ENCODE measurements around the gene PCTP. TPM values are rescaled to one million over a fixed set of nuclear protein-coding genes. Genes with fewer than 3 reads are reported as not detected.

Gene PCTP
- total and polyA plus RNA-seq, 9 of the 15 experiments (the other 6 are each of a cell fraction or from before 2014, with no cell fraction given), result 10.9 to 62.3 (median 41.2) TPM

GRCh38 chr17:55749985-55750384, 866 bp upstream of the PCTP start:
- peak overlapping the region in 1 of 2 experiments; percentile 42; a peak in 1 of 4 replicates for H3K9ac ChIP-seq (ENCODE audit: insufficient read depth in 1 of 2, low read depth in 2 of 2, low read length in 2 of 2)
- no peak for DNase-seq (ENCODE audit: extremely low read depth in 1 of 4, low spot score in 3 of 4)
- H3K9me1 ChIP-seq (ENCODE audit: control insufficient read depth, insufficient read depth, low read length), result no peaks in the 10 kb centered on the region
- peaks cover 17% of the 10 kb centered on the region; the same call in 2 of the 3 replicates for H3K36me3 ChIP-seq (ENCODE audit: control insufficient read depth, insufficient read depth, low read length)
- H3K79me2 ChIP-seq (ENCODE audit: control insufficient read depth, insufficient read depth, low read length), result peaks cover 37% of the 10 kb centered on the region
- no peaks in the 10 kb centered on the region for H3K27me3 ChIP-seq (ENCODE audit: control insufficient read depth in 2 of 2, insufficient read depth in 2 of 2, low read length in 2 of 2)
- no peaks in the 10 kb centered on the region for H3K9me3 ChIP-seq (replicated peaks; ENCODE audit: control insufficient read depth, insufficient read depth, low read depth, low read length)
- FAIRE-seq, result peak; percentile 70
- TF ChIP-seq RBM25 (IDR thresholded peaks at IDR 0.05; ENCODE audit: low read depth, low read length, severe bottlenecking), result peak; percentile 59
- TF ChIP-seq KDM1A (IDR thresholded peaks at IDR 0.05), result peak in 1 of 2 experiments; percentile 50; a peak in 2 of 4 replicates
- no peak for TF ChIP-seq GATAD2A (IDR thresholded peaks at IDR 0.05)
- intact Hi-C loops (cut with micrococcal nuclease), result no loop called here
- in situ Hi-C loops (cut with MboI), result no loop called here
- H3K4me3 ChIP-seq, result no peak overlapping the region
- no peak for ATAC-seq
- CTCF ChIA-PET (ENCODE audit: low intra/inter-chr PET ratio), result no interaction called here
- H2AFZ ChIP-seq (ENCODE audit: low read depth, low read length), result peak overlapping the region; percentile 87
- 0 out of 3 replicates have a peak overlapping the region, but pooled peaks have one; percentile 5 for H3K27ac ChIP-seq (ENCODE audit: extremely low read depth, low read depth, low read length)
- POLR2A ChIA-PET, result interaction anchor here (0.8 kb wide), 1 partner anchor 12 kb away, joined by 4 read pairs; no protein-coding TSS in a partner anchor
- H4K20me1 ChIP-seq (replicated peaks; ENCODE audit: control insufficient read depth, insufficient read depth, low read length), result no peaks in the 10 kb centered on the region
- peaks cover 5 to 22% of the 10 kb centered on the region in 2 experiments; a peak in 4 of 5 replicates for H3K4me1 ChIP-seq (replicated peaks in 1 of 2; ENCODE audit: control insufficient read depth in 2 of 2, insufficient read depth in 2 of 2, low read length in 2 of 2)
- H3K4me2 ChIP-seq (ENCODE audit: insufficient read depth, low read length), result no peak overlapping the region; the same call in 1 of the 2 replicates
- no TSS peak for BruUV-seq (replicated peaks)
- 11% methylated on average over 4 of the region's 4 CpGs for WGBS (ENCODE audit: insufficient coverage, low coverage, missing lambda C conversion rate)

- CTCF ChIA-PET (ENCODE audit: low intra/inter-chr PET ratio), result no interaction called here
- TF ChIP-seq NCOA4 (IDR thresholded peaks at IDR 0.05; ENCODE audit: partially characterized antibody) (no peak), ATF3 (IDR thresholded peaks at IDR 0.05) (no peak), ATF3 (CRISPR knock-in tag; conservative IDR thresholded peaks at IDR 0.05) (no peak), ZNF584 (CRISPR knock-in tag; IDR thresholded peaks at IDR 0.05; ENCODE audit: low read depth) (no peak), HNRNPL (IDR thresholded peaks at IDR 0.05; ENCODE audit: low read depth, low read length) (no peak), ZNF511 (CRISPR knock-in tag; IDR thresholded peaks at IDR 0.05) (no peak), ZNF354B (CRISPR knock-in tag; IDR thresholded peaks at IDR 0.05) (no peak), ZNF324 (CRISPR knock-in tag; IDR thresholded peaks at IDR 0.05) (no peak), ZNF780A (CRISPR knock-in tag; IDR thresholded peaks at IDR 0.05) (no peak)
- TF ChIP-seq, protein P1, sequence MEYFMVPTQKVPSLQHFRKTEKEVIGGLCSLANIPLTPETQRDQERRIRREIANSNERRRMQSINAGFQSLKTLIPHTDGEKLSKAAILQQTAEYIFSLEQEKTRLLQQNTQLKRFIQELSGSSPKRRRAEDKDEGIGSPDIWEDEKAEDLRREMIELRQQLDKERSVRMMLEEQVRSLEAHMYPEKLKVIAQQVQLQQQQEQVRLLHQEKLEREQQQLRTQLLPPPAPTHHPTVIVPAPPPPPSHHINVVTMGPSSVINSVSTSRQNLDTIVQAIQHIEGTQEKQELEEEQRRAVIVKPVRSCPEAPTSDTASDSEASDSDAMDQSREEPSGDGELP (CRISPR knock-in tag; IDR thresholded peaks at IDR 0.05; ENCODE audit: borderline replicate concordance), result no peak
These were observed 934 bp downstream of the PCTP start for GRCh38 chr17:55751720-55752250.

More at GRCh38 chr17:55751720-55752250, 934 bp downstream of the PCTP start:
- in situ Hi-C loops (cut with MboI), result no loop called here
- POLR2A ChIA-PET, result interaction anchor here (0.8 to 1.2 kb wide), 8 partner anchors 9 to 65 kb away, joined by 3 to 12 read pairs (median 4); no protein-coding TSS in a partner anchor
- ATAC-seq, result no peak
- intact Hi-C loops (cut with micrococcal nuclease), result no loop called here
- Histone ChIP-seq H3K27me3 (ENCODE audit: control insufficient read depth in 2 of 2, insufficient read depth in 2 of 2, low read length in 2 of 2) (no peaks in the 10 kb centered on the region), H3K36me3 (ENCODE audit: control insufficient read depth, insufficient read depth, low read length) (peaks cover 22% of the 10 kb centered on the region; the same call in 2 of the 3 replicates), H3K79me2 (ENCODE audit: control insufficient read depth, insufficient read depth, low read length) (peaks cover 53% of the 10 kb centered on the region), H3K9ac (ENCODE audit: insufficient read depth in 1 of 2, low read depth in 2 of 2, low read length in 2 of 2) (peak overlapping the region; percentile 77 to 91), H3K4me3 (peak overlapping the region; percentile 83), H4K20me1 (replicated peaks; ENCODE audit: control insufficient read depth, insufficient read depth, low read length) (no peaks in the 10 kb centered on the region), H3K9me3 (replicated peaks; ENCODE audit: control insufficient read depth, insufficient read depth, low read depth, low read length) (no peaks in the 10 kb centered on the region), H3K9me1 (ENCODE audit: control insufficient read depth, insufficient read depth, low read length) (no peaks in the 10 kb centered on the region), H2AFZ (ENCODE audit: low read depth, low read length) (peak overlapping the region; percentile 95), H3K4me1 (replicated peaks in 1 of 2; ENCODE audit: control insufficient read depth in 2 of 2, insufficient read depth in 2 of 2, low read length in 2 of 2) (peaks cover 5 to 22% of the 10 kb centered on the region in 2 experiments; a peak in 4 of 5 replicates), H3K4me2 (ENCODE audit: insufficient read depth, low read length) (peak overlapping the region; percentile 98), H3K27ac (ENCODE audit: extremely low read depth, low read depth, low read length) (peak overlapping the region; percentile 84)
- 9% methylated on average over 4 of the region's 4 CpGs for WGBS (ENCODE audit: insufficient coverage, low coverage, missing lambda C conversion rate)
- peak; percentile 48 for FAIRE-seq
- TSS peak; percentile 47 for BruUV-seq (replicated peaks)
- no peak for DNase-seq (ENCODE audit: extremely low read depth in 1 of 4, low spot score in 3 of 4)
